B cell (primary cell): ENCODE data around the gene DCDC2C.

Experiments
- EZH2 ChIP-seq: IDR thresholded peaks from 2 replicates; pipeline ENCODE4 v1.6.1; 2012; ENCODE audit warnings: borderline replicate concordance, low read depth, mild to moderate bottlenecking, moderate library complexity, low read length; ENCODE audit not compliant: insufficient read depth, poor library complexity, severe bottlenecking
- TF ChIP-seq, protein P1 (sequence below): fragments of 200-600 bp; IDR thresholded peaks from one replicate; pipeline ENCODE4 v1.8.0; 2022; ENCODE audit warnings: antibody characterized with exemption, mild to moderate bottlenecking

DNA sequence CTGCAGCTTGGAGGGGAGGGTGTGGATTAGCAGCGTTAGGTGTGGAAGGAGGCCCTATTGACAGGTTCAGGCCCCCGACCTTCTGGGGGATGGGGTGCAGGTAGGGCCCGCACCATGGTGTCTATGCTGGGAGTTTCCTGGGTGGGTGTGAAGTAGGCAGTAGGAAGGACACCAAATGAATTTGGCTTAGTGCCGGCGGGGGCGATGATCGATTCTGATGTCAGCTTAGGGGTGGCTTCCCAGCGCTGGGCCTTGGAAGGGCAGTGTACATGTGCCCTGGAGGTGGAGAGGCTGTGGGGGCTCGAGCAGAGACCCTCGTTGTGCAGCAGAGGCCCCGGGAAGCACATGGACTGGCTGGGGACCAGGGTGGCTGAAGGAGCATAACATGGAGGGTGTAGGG is 21.6 kb downstream of the DCDC2C start:
- TF ChIP-seq, protein P1, sequence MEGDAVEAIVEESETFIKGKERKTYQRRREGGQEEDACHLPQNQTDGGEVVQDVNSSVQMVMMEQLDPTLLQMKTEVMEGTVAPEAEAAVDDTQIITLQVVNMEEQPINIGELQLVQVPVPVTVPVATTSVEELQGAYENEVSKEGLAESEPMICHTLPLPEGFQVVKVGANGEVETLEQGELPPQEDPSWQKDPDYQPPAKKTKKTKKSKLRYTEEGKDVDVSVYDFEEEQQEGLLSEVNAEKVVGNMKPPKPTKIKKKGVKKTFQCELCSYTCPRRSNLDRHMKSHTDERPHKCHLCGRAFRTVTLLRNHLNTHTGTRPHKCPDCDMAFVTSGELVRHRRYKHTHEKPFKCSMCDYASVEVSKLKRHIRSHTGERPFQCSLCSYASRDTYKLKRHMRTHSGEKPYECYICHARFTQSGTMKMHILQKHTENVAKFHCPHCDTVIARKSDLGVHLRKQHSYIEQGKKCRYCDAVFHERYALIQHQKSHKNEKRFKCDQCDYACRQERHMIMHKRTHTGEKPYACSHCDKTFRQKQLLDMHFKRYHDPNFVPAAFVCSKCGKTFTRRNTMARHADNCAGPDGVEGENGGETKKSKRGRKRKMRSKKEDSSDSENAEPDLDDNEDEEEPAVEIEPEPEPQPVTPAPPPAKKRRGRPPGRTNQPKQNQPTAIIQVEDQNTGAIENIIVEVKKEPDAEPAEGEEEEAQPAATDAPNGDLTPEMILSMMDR = no peak
- TF ChIP-seq EZH2 = no peak
